SK-N-MC (cell line): ENCODE measurements around the gene SS18.
A peak's percentile ranks its signal among the peaks of the same experiment; 100 is the strongest.

Source experiments
- DNase-seq: peaks from one replicate; pipeline ENCODE4 v3.0.0-alpha.2; 2011; ENCODE audit warnings: low read depth, low spot score
- H3K27ac ChIP-seq: fragments of 200-600 bp; sonication (generic); 2 replicates; pipeline ENCODE4 v1.5.1; 2016; ENCODE audit warnings: mixed run types
- H3K36me3 ChIP-seq: fragments of 200-600 bp; sonication (generic); 2 replicates; pipeline ENCODE4 v1.6.1; 2017; ENCODE audit warnings: antibody characterized with exemption, low read length, mixed read lengths; ENCODE audit not compliant: insufficient read depth
- H3K4me3 ChIP-seq: fragments of 200-600 bp; sonication (generic); 2 replicates; pipeline ENCODE4 v1.5.1; 2016
- H3K9ac ChIP-seq: fragments of 200-600 bp; sonication (generic); 2 replicates; pipeline ENCODE4 v1.8.0; 2017; ENCODE audit warnings: mixed run types, mixed read lengths; ENCODE audit not compliant: insufficient read length
- H3K9me3 ChIP-seq: fragments of 200-600 bp; sonication (generic); 2 replicates; pipeline ENCODE4 v1.6.1; 2017; ENCODE audit warnings: low read depth, mild to moderate bottlenecking, antibody characterized with exemption, low read length, moderate library complexity, mixed read lengths
- EZH2 ChIP-seq: fragments of 200-600 bp; sonication (generic); IDR thresholded peaks from one replicate; pipeline ENCODE4 v1.6.1; 2017; ENCODE audit warnings: antibody characterized with exemption
- FOXP2 ChIP-seq: optimal IDR thresholded peaks from 2 replicates; pipeline ENCODE3; 2011; ENCODE audit warnings: mild to moderate bottlenecking, moderate library complexity; ENCODE audit not compliant: insufficient read depth; ENCODE audit errors: extremely low read length, control extremely low read depth
- POLR2AphosphoS5 ChIP-seq: IDR thresholded peaks from 2 replicates; pipeline ENCODE4 v1.6.1; 2012; ENCODE audit warnings: mild to moderate bottlenecking, low read depth, low read length, borderline replicate concordance

SS18 gene

DNA sequence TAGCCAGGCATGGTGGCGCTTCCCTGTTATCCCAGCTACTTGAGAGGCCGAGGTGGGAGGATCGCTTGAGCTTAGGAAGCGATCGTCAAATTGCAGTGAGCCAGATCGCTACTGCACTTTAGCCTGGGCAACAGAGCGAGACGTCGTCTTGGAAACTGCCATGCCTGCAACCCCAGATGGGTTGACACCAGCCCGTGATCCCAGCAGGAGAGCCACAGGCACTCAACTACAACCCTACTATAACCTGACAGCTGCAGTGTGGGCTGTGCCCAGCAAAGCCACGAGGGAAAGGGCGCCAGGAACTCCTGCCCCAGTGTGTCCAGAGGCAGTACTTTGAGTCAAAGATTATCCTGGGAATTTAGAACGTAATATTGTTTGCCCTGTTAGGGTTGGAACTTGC lies 85.6 kb downstream of the SS18 start:
- no peak overlapping the region for H3K9ac ChIP-seq
- TF ChIP-seq EZH2 (no peak), FOXP2 (no peak), POLR2AphosphoS5 (no peak)
- H3K27ac ChIP-seq: no peak overlapping the region
- H3K4me3 ChIP-seq: no peak overlapping the region
- no peaks in the 10 kb centered on the region for H3K36me3 ChIP-seq
- no peaks in the 10 kb centered on the region for H3K9me3 ChIP-seq
- no peak for DNase-seq

DNA sequence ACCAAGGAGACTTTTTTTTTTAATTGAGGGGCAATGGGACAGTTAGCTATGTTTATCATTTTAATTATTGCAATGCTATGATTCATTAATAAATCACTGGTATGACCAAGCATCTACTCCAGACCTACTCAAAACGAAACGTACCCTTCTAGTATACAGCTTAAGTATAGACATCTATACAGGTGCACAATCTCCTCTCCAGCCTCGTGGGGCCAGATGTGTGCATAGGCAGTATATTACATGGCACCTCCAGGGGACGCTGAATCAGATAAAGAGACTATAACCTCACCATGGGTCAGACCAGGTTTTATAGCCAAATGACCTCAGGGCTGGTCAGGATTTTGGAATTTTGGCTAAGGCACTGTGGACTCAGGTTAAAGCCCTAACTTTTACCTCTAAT lies 86.6 kb downstream of the SS18 start:
- Histone ChIP-seq H3K4me3 (no peak overlapping the region), H3K9me3 (no peaks in the 10 kb centered on the region), H3K27ac (no peak overlapping the region), H3K36me3 (no peaks in the 10 kb centered on the region), H3K9ac (no peak overlapping the region)
- no peak for DNase-seq
- TF ChIP-seq FOXP2: no peak
- no peak for TF ChIP-seq EZH2
- no peak for TF ChIP-seq POLR2AphosphoS5

DNA sequence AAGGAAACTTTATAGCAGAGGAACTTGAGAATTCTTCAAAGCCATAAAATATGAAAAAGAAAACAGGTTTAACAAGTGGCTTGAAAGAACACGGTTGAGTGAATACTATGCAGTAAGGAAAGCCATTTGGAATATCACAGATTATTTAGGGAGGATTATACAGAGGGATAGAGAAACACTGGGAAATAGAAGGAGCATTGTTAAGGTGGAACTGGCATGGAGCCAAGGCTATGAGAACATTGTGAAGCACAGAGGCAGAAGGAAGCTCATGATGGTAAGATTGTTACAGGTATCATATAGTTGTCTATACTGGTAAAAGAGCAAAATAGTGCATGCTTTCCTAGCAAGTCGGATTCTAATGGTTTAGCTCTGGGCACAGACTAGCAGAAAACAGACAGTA lies 87.1 kb downstream of the SS18 start:
- no peaks in the 10 kb centered on the region for H3K36me3 ChIP-seq
- no peak overlapping the region for H3K9ac ChIP-seq
- TF ChIP-seq FOXP2 (no peak), EZH2 (no peak), POLR2AphosphoS5 (no peak)
- H3K4me3 ChIP-seq: no peak overlapping the region
- no peak for DNase-seq
- no peaks in the 10 kb centered on the region for H3K9me3 ChIP-seq
- peak overlapping the region; percentile 73 for H3K27ac ChIP-seq

DNA sequence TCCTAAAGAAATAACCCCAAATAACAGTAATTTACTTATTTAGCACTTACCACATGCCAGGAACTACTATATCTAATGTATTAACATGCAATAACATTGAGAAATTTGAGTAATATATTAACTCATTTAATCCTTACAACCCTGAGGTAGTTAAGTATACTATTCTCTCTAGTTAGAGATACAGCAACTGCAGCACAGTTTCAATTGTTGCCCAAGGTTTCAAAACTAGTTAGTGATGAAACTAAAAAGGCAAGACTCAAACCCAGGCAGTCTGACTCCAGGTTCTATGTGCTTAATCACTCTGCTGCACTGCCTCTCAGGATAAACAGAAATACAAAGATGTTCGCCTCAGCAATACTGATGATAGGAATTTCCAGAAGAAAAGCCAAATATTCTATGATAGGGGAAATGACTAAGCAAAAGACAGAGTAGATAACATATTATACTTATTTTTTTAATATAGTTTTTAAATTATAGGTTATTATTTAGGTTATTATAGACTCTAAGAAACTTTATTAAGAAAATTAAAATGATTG lies 88.0 kb downstream of the SS18 start:
- TF ChIP-seq POLR2AphosphoS5 (no peak), EZH2 (no peak)
- H3K36me3 ChIP-seq: no peaks in the 10 kb centered on the region
- no peaks in the 10 kb centered on the region for H3K9me3 ChIP-seq
- no peak overlapping the region for H3K9ac ChIP-seq
- no peak overlapping the region; the same call in 1 of the 2 replicates for H3K27ac ChIP-seq
- no peak overlapping the region for H3K4me3 ChIP-seq
- no peak for DNase-seq

DNA sequence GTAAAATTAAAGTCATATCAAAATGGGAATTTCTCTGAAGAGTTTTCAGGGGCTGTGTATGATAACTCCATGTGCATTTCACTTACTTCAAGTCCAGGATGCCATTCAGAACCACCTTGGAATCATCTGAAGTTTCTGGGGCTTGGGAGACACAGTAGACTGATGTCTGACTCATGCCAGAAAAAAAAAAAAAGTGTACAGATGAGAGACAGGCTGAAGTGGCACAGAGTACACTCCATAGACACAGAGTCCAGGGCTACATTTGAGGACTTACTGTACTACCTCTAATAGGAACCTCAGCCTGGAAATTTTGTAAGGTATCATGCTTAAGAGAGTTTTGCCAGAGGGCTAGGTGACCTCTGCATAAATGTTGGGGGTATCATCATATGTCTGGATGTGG lies 92.0 kb downstream of the SS18 start:
- Histone ChIP-seq H3K9me3 (0 out of 2 replicates have a peak, but pooled peaks cover 2% of the 10 kb centered on the region), H3K9ac (no peak overlapping the region), H3K36me3 (0 out of 2 replicates have a peak, but pooled peaks cover 3% of the 10 kb centered on the region), H3K4me3 (no peak overlapping the region), H3K27ac (no peak overlapping the region)
- TF ChIP-seq EZH2: no peak
- TF ChIP-seq POLR2AphosphoS5: no peak
- no peak for TF ChIP-seq FOXP2
- no peak for DNase-seq

DNA sequence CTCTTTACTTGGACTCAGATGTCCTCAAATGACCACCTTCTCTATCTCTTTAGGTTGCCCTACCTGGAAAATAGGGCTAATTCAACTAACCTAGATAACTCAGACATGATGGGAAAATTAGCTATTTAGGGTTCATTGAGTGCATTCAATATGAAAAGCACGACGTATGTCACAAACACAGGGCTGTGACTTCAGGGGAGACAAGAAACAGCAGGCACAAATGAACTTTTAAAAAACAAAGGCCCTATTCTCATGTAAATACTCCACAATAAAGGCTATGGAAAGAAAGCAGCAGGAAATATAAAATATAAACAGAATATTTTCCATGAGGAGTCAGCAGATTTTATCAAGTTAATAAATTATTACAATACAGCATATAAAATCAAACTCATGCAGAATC lies 97.8 kb downstream of the SS18 start:
- no peak for DNase-seq
- TF ChIP-seq EZH2 (no peak), POLR2AphosphoS5 (no peak), FOXP2 (no peak)
- Histone ChIP-seq H3K4me3 (peak overlapping the region; percentile 21), H3K9me3 (0 out of 2 replicates have a peak, but pooled peaks cover 2% of the 10 kb centered on the region), H3K27ac (peak overlapping the region; percentile 91), H3K36me3 (0 out of 2 replicates have a peak, but pooled peaks cover 3% of the 10 kb centered on the region), H3K9ac (peak overlapping the region; percentile 35)

DNA sequence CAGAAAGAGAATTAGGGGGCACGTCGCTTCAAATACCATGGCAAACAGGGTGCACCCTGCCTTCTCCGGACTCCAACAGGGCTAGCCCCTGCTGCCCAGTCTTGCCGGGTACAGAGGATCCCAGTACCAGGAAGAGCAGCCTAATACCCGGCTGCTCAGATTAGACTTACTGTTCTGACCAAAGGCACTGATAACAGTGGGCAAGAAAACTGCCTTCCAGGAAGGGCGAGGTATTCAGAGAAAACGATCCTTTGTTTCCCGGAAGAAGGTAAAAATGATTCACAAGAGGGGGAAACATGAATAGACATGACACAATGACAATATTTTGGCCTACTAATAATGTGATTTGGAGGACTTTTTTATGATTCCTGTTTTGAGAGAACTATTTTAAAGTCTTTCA lies 99.9 kb downstream of the SS18 start:
- Histone ChIP-seq H3K4me3 (no peak overlapping the region), H3K36me3 (0 out of 2 replicates have a peak, but pooled peaks cover 3% of the 10 kb centered on the region), H3K27ac (peak overlapping the region; percentile 91), H3K9me3 (0 out of 2 replicates have a peak, but pooled peaks cover 2% of the 10 kb centered on the region), H3K9ac (no peak overlapping the region)
- no peak for DNase-seq
- TF ChIP-seq EZH2 (no peak), POLR2AphosphoS5 (no peak)

DNA sequence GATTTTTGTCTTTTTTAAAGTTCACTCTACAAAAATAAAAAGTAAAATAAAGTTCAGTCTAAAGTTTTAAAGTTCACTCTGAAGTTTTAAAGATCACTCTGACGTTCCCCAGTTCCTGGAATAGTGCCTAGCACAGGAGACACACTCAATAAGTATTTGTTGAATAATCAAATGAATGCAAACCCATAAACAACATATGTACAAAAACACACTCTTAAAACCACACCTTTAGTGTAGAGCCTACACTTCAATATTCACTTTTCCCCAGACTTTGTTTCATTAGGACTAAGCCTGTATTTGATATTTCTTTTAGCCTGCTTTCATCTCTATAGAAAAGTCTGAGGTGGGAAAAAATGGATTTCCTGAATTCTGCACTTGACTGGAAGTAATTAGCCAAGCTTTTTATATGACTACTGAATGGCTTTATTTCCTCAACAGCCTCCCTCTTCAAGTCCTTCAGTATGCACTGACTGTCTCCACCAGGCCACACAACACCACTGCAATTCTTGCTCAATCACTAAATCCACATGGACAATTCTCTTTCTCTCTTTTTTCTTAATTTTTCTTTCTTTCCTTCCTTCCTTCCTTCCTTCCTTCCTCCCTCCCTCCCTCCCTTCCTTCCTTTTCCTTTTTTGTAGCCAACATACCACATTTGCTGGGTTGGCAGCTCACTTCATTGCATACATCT lies 104.6 kb downstream of the SS18 start:
- peak; percentile 57; the same call in 1 of the 2 replicates for TF ChIP-seq POLR2AphosphoS5
- TF ChIP-seq EZH2: no peak
- Histone ChIP-seq H3K27ac (peak overlapping the region; percentile 93), H3K36me3 (no peaks in the 10 kb centered on the region), H3K4me3 (peak overlapping the region; percentile 54), H3K9ac (peak overlapping the region; percentile 5), H3K9me3 (peaks cover 3% of the 10 kb centered on the region; the same call in 1 of the 2 replicates)
- DNase-seq: peak; percentile 77
